Measurements from ENCODE around the gene SEMA5A.
"Not testable (repeated sequence)": the region's sequence is repeated elsewhere in the genome, so short reads cannot be mapped to it uniquely, and the experiment has no call there.

Gene SEMA5A

DNA sequence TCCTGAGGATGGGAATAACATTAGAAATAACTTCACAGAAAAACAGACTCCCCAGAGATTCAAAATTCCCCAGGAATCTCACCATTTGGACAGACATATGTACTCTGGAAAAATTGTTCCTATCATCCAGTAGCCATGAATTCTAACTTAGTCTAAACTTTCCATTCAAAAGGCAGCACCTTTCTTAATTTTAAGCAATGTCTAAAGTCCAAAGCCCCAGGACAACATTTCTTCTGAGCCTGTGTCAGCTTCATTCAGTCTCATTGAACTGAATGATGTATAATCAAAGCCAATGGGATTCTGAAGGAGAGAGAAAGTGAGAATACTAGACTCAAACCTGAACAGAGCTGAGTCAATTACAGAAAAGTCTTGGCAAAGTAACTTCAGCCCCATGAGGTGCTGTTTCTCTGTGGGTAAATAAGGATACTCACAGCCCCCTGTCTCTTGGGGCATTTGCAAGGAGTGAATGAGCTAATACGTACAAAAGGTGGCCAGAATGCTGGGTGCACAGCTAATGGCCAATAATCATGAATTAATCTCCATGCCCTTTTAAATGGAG lies 140.6 kb downstream of the SEMA5A start:
- DNase-seq (ENCODE audit: low spot score) (no peak), FAIRE-seq (no peak)

DNA sequence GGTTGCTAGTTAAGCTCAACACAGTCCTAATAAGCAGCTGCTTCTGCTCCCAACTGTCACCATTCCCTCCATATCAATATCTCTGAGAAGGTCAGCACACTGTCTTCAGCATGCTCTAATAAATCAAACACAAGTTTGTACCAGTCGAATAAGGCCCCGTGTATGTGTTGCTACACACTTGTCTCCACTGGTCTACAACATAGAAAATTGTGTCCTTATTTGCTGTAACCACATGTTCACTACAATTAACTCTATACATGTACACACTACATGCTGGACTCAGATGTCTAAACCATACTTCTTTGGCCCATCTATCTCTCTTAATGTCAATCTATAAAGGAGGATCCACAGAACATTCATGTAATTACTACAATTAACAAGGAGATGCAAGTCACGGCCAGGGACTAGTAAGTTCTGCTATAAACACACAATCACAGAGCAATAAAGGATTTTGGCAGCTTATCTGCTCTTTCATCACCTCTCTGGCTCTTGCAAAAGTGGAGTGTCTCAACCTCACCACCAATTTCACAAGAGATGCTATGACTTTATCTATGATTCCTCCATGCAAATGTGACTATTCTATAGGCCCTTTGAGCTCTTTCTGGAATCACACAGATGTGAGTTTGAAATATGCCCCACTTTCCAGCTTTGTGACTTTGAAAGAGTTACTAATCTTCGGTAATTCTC lies 143.9 kb downstream of the SEMA5A start:
- DNase-seq (ENCODE audit: low spot score) = no peak
- FAIRE-seq = no peak

GRCh38 chr5:9399783-9400182 lies 146.1 kb downstream of the SEMA5A start:
- DNase-seq (ENCODE audit: low spot score); FAIRE-seq: not testable (repeated sequence)

GRCh38 chr5:9399094-9399493 lies 146.8 kb downstream of the SEMA5A start:
- DNase-seq (ENCODE audit: low spot score) (no peak), FAIRE-seq (no peak)

DNA sequence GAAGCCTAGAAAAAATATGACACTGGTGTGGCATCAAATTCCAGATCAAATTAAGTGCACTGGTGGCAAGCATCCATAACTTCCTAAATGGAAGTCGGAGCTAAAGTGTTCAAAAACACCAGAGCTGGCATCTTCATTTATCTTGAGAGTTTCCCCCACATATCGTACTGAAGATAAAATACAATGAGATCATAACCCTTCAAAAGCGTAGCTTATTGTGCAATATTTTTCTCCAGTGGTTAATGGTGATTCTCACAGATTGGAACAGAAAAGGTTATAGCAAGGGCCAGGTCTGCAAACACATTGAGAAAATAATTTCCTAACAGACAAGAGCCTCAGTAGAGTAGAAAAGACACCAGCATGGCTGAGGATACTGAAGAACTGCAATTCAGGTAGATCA lies 147.6 kb downstream of the SEMA5A start:
- no peak for FAIRE-seq
- no peak for DNase-seq (ENCODE audit: low spot score)

- no peak for DNase-seq (ENCODE audit: low spot score)
- no peak for FAIRE-seq
Observed at GRCh38 chr5:9396285-9396770, 149.5 kb downstream of the SEMA5A start.

DNA sequence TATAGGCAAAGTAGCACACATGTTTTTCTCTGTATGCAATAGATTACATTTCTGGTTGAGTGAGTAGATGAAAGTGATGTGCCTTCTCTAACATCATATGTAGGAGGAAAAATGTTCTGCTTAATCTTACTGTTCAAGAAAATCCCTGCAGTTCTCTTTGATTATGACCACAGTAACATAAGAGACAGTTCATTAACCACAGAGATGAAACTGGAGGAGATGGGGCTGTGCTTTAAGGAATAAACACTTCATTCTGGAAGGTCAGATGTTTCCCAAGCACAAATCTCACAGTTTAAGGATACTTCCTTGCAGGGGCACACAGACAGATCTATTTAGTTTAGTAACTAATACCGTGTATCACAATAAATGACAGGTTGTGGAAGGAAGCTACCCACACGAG lies 150.2 kb downstream of the SEMA5A start:
- DNase-seq (ENCODE audit: low spot score) (no peak), FAIRE-seq (no peak)

- FAIRE-seq = no peak
- DNase-seq (ENCODE audit: low spot score) = no peak
Observed at GRCh38 chr5:9394221-9394620, 151.7 kb downstream of the SEMA5A start.

- no peak for DNase-seq (ENCODE audit: low spot score)
- no peak for FAIRE-seq
Observed at GRCh38 chr5:9392625-9393024, 153.2 kb downstream of the SEMA5A start.

- DNase-seq (ENCODE audit: low spot score) = no peak
- FAIRE-seq = no peak
Observed at GRCh38 chr5:9391080-9391479, 154.8 kb downstream of the SEMA5A start.

- DNase-seq (ENCODE audit: low spot score) (no peak), FAIRE-seq (peak; percentile 21)
Observed at GRCh38 chr5:9390113-9390512, 155.8 kb downstream of the SEMA5A start.

DNA sequence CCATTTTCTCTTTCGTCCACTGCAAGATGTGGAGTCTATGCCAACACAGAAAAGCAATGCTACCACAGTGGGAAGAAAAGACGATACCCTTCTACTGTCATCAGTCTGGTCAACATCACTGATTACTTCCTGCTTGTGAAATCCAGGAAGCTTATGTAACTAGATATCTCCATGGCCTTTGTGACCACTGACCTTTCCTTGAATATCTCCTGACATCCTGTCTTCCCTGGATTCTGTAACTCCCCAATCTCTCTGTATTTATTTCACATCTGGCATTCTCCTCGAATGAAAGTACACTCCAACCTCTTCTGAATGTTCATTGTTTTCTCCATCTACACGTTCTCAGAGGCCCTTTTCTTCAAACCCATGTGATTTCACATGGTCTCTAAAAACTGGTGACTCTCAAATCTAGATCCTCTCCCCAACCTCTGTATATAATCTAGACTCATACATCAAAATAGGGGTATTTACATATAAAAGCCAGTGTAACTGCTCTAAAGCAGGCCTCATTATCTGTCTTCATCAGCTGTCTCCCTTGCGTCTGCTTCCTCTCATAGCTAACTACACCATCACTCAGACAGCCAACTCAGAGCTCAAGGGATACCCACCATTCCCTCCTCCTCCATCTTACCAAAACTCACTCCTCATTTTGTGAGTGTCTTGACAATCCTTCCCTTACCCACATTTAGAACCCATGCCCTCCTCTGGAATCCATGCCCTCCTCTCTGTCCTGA lies 156.8 kb downstream of the SEMA5A start:
- DNase-seq (ENCODE audit: low spot score) (no peak), FAIRE-seq (no peak)

DNA sequence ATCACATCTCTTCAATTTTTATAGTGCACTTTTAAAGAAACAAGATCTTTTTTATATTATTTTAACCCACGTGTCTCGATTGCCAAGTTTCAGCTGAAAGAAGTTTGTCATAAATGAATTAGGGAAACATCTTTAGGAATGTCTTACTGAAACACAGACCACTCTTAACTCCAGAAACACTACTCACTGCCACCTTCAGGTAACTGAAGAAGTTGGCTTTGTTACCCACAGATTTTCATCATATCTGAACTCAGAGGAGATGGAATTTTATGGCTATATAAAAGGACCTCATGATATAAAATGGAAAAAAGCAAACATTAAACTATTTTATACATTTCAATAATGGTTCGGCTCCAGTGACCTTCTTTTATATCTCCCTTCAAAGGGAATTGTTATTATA lies 158.0 kb downstream of the SEMA5A start:
- peak; percentile 7 for FAIRE-seq

DNA sequence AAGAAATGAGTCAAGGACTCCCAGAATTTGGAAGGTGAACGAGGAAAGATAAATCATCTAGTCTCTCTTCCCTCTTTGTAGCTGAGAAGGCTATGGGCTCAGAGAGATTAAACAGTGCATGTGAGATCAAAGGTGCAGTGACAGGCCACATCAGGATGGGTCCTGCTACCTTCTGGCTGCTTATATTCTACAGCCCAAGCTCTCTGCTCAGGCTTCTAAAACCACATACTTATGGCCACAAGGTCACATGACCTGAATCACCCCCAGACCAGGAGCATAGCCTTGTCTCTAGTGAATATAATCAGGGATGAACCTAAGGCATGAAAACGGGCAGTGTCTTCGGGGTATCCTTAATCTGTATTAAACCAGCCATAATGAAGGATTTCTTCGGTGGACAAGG lies 158.9 kb downstream of the SEMA5A start:
- DNase-seq (ENCODE audit: low spot score) (no peak), FAIRE-seq (no peak)

More for the DNA sequence above, 158.0 kb downstream of the SEMA5A start:
- DNase-seq (ENCODE audit: low spot score) = no peak

GRCh38 chr5:9382522-9382921 lies 163.4 kb downstream of the SEMA5A start:
- no peak for FAIRE-seq
- DNase-seq (ENCODE audit: low spot score) = no peak

DNA sequence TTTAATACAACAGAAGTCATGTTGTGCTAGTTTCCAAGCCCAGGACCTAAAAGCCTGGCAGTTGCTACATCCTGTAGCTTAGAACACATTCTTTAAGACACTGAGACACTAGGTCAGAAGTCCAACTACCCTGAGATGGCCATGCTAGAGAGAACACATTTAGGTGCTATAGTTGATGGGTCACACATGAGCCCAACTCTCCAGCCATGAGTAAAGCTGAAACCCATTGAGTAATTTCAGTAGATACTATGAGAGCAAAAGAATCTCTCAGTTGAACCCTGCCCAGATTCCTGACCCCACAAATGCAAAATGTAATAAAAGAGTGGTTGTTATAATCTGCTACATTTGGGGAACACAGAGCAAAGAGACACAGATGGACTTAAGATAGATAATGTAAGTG lies 164.4 kb downstream of the SEMA5A start:
- no peak for FAIRE-seq

GRCh38 chr5:9380109-9380508 lies 165.8 kb downstream of the SEMA5A start:
- FAIRE-seq = no peak
- no peak for DNase-seq (ENCODE audit: low spot score)

More for the DNA sequence above, 164.4 kb downstream of the SEMA5A start:
- DNase-seq (ENCODE audit: low spot score) = no peak

- no peak for FAIRE-seq
- no peak for DNase-seq (ENCODE audit: low spot score)
Observed at GRCh38 chr5:9376363-9377117, 169.3 kb downstream of the SEMA5A start.

DNA sequence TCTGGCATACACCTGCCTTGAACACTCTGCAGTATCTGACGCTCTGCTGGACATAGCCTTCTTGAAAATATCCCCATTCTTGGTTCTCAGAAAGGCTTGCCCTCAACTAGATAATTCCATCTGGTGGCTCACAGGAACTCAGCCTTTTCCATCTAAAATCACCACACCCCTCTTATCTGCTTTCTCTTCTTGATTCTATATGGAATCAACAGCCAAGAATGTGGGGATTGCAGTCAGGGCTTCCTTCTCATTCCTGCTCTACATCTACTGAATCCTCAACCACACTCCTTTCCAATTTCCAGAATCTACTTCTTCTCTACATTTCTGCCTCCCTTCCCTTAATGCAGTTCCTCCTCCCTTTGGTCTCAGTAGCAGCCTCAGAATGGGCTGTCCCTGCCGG lies 170.1 kb downstream of the SEMA5A start:
- FAIRE-seq (no peak), DNase-seq (ENCODE audit: low spot score) (no peak)

- no peak for DNase-seq (ENCODE audit: low spot score)
- FAIRE-seq = no peak
Observed at GRCh38 chr5:9374025-9374424, 171.8 kb downstream of the SEMA5A start.

DNA sequence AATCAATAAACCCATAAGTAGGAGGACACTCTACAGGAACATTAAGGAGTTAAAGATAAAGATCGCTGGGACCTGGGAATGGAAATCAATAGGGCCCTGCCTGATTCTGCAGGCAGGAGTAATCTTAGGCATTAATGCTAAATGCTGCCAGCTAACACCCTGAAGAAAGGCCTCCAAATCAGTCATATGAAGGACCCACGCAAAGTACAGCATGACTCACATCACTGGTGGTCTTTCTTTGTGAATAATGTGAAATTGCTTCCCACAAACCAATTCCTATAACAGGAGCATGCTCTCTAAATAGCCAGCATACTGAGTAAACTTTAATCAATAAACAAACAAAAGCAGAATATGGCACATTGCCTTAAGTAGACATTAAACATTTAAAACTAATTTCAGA lies 172.3 kb downstream of the SEMA5A start:
- DNase-seq (ENCODE audit: low spot score) (no peak), FAIRE-seq (no peak)

DNA sequence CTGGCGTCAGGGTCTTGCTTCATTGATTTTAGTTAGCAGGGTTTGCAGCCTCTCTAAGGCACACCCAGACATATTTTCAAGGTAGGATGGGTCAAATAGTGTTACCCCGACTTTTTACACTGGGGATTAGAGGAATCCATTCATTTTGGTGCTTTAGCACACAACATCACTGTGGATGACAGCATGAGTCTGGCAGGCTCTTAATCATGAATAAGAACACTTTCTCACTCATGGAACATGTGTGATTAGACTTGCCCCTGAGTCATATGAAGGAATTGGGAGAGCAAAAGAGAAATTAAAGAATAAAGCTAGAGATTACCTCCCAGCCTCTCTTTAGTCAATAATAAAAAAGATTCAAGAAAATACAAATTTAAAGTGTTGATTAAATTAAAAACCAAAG lies 175.6 kb downstream of the SEMA5A start:
- FAIRE-seq (no peak), DNase-seq (ENCODE audit: low spot score) (no peak)

All from RCC 7860 (cell line).